HG03060 (cell line): Measurements from ENCODE around the gene OLFM4.

Experiments used
- ATAC-seq: cut with Tn5 transposase; IDR thresholded peaks from one replicate; pipeline ENCODE4 v1.9.1; 2021; ENCODE audit warnings: low read depth, moderate number of reproducible peaks; ENCODE audit not compliant: unreplicated experiment

The OLFM4 gene

DNA sequence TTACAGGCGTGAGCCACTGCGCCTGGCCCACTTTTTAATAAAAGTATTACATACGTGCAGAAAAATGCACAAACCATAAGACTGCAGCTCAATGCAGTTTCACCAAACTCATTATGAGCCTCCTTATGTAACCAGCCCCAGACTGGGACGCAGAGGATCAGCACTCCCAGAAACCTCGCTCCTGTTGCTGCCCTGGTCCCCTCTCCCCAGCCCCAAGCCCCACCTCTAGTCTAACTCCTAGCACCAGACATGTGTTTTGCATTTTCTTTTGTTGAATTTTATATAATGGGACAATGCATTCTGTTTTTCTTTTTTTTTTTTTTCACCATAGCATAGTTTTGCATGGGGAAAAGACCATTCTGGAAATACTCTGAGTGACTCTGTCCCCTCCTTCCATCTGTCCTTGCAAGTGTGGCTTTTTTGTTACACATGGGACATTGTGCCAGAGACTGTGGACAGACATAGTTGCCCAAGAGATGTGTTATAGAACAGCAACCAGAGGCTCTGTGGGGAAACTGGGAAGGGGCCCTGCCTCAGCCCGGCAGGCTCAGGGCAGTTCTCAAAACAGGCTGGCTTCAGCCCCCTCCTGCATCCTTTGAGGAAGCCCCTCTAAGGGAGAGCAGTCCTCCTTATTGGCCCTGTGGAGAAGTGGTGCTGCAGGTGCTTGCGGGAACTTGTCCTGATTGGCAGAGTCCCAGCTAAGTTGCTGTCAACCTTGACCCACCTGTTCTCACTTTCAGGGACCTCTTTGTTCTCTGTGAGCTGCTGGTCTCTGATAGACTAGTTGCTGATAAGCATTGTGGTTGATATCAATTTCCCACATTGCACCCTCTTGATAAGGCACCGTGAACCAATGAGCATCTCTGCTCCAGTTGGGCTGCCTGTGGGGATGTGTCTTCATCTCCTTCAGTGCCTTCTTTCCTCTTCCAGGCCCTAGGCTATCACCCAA lies 13.8 kb upstream of the OLFM4 start:
- ATAC-seq, result no peak

DNA sequence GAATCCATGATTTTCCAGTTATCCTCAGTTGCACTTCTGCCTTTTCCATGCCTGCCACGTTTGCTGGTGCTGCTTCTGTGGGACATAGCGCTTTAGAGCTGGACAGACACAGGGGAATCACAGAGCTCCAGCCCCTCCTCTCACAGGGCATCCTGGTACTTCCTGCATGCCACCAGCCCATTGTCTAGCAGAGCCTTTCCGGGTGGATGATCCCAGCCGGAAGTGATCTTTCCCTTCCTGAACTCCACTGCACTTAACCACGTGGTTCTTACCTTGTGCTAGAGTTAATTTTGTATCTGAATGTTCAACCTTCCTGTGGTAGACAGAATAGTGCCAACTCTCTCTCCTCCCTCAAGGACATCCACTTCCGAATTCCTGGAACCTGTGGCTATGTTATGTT lies 12.6 kb upstream of the OLFM4 start:
- ATAC-seq, result no peak

DNA sequence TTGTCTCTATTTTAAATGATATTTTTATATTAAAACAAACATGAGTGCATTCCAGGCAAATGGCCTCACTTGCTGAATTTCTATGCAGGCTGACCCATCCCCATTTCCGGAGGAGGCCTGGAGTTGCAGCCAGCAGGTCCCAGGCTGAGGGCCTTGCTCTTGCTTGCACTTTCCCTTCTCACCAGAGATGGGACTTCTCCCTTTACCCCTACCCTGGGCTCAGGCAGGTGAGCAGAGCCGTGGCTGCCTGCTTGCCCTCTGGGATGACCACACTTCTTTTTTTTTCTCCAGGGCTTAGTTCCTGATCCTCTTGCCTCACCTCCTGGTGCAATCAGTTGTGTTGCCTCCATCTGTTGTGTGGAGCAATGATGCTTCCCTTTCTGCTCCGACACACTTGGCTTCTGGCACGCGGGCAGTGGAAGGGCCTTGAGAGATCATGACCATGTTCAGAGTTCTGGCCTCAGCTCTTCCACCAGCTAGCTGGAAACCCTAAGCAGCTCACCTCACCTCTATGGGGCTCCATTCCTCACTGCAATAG lies 11.1 kb upstream of the OLFM4 start:
- ATAC-seq, result no peak

DNA sequence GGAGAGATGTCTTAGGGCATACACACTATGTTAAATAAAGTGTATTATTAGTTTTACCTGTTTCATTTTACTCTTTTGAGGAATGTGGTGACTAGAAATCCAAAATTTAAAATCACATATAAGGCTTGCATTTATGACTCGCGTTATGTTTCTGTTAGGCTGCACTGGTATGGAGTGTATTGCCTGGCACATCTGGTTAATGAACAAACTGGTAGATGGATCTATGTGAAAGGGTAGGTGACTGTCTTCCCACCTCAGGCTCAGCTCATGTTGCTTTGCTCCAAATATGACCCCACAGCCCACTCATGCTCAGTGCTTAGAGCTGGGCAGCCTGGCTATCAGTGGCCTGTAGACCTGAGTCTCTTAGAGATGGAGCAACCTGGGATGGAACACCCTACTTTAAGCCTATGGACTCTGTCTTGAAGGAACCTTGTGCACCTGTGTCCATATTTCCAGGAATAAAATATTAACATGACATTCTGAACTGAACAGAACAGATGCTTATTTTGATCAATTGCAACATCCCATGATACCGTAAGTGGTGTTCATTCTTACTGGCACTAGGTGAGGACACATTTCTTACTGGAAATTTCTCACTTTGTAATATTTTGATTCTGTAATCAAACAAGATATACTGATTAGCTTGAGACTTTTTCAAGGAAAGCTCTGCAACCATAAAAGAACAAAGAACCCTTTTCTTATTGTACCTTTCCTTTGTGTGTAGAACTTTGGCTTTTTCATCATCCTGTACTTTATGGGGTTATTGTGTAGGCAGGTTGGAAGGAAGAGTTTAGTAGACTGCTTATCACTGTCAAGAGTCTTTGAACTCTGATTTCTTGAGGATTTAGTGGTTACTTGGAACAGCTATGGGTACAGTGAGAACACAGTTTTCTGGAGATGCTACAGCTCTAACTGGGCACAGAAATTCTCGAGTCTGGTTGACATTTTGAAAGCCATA lies 9.6 kb upstream of the OLFM4 start:
- ATAC-seq, result no peak

DNA sequence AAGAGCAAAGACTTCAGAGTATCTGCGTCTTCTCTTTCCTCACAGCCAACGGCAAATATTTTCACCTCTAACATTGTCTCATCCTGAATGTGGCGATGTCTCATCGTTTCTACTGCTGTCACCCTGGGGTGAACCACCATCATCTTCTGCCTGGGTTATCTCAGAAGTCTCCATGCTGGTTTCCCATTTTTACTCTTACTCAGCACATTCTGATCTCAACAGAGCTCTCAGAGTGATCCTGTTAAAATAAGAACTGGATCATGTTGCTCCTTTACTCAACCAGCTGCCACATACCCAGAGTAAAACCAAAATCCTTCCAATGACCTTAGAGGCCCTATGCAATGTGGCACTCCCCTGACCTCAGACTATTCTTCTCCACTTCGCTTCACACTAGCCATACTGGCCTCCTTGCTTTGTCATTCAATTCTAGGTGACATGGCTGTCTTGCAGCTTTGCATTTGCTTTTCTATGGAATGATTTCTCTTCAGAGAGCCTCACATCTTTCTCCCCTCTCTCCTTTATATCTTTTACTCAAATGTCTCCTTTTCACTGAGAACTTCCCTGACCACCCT lies 7.8 kb upstream of the OLFM4 start:
- ATAC-seq, result no peak

DNA sequence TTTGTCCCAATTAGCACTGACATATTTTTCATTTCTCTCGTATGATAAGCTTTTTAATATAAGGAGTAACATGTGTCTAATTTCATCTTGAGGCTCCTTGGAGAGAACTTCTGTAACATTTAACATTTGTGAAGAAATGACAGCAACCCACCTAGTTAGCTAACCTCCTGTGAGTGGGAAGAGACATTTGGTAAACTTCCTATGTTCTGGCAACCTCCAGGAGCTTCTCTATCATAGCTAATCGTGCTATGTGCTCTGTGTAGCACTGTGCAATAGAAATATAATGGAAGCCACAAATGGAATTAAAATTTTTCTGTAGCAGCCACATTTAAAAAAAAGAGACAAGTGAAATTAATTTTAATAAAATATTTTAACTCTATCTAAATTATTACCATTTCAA lies 5.4 kb upstream of the OLFM4 start:
- ATAC-seq, result no peak

DNA sequence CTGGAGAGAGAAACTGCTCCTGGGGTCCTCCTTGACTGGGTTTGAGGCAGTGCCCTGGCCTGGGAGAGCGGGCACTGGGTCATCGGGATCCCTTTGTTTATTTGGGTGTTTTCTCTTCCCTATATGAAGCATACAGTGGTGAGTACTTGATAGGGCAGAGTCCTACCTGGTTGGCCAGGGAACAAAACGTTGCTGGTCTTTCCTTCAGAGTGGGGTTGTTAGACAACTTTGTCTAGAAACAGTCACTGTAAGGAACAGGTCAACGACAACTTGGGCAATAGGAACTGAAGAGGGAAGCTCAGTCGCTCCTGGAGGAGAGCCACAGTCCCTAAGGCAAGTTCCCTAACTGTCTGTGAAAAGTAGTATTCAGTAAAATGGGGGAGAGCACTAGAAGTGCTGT lies 550 bp upstream of the OLFM4 start:
- no peak for ATAC-seq

DNA sequence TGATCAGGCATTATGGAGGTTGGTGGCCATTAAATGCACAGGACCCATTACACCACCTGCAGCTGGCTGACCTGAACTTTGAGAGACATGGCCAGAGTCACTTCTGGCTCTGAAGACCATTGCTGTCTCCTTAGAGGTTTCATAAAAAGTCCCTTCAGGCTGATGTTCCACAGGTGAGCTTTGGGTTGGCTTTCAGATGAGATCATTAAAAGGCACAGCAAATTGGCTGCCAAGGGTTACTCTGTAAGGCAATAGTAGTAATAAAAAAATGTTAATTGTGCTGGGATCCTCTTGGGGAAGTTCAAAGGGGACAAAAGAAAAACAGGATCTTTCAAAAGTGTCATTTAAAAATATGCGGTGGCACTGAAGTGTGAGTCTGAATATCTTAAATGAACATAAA lies 4.2 kb downstream of the OLFM4 start:
- no peak for ATAC-seq

DNA sequence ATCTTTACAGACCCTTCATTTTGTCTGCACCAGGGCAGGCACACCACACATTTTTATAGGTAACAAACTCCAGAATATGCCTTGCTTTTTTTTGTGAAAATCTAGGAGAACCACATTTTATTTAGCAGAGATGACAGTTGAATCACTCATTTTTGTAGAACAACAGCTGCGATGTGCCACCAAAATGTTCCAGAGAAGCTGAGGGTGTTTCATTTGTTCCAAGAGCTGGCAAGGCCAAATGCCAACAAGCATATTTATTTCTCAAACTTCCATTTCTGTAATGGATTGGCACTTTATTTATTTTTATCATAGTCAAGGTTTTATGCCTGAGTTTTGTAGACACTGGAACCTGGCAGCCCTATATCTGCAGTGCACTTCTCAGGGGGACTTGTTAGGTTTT lies 10.4 kb downstream of the OLFM4 start:
- ATAC-seq, result no peak

DNA sequence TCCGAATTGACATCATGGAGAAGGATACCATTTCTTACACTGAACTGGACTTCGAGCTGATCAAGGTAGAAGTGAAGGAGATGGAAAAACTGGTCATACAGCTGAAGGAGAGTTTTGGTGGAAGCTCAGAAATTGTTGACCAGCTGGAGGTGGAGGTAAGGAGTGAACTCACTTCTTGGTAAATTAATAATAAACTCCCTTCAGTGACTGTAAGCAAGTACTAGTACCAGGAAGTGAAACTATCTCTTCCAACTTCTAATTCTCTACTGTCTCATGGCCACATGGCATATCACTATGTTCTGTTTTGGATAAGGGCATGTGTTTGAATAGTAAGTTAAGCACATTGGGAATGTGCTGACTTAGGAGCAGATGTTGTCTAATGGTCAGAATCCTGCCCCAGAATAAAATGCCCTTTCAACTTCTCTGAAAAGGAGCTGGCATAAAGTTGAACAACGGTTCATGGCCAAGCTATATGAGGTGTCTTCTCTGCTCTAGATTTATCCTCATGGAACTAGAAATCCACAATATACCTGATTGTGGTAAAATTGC lies 13.4 kb downstream of the OLFM4 start:
- ATAC-seq, result no peak

DNA sequence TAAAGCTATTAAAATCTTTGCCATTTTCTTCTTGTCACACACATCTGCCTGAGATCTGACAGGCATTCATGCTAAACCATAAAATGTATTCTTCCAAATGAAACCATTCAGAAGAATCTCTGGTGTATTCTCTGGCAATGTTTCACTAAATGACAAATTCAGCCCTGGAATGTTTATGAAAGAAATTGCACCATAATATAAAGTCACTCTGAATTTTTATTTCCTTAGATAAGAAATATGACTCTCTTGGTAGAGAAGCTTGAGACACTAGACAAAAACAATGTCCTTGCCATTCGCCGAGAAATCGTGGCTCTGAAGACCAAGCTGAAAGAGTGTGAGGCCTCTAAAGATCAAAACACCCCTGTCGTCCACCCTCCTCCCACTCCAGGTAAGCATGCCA lies 14.3 kb downstream of the OLFM4 start:
- ATAC-seq, result no peak

DNA sequence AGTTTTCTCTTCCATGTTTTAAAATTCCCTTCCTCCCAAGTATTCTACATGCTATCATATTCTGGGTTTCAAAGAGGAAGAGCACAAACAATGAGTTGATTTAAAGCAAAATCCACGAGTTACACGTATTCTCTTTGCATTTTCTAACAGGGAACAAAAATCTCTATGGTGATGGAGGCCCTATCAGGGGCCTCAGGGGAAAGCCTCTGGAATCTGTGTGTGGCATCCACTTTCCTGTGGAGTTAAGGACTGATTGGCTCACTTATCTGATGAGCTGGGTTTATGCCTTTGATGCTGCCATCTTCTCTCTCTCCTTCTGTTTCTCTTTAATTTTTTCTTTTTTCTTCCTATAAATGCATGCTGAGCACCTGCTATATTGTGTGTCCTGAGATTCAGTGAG lies 14.8 kb downstream of the OLFM4 start:
- ATAC-seq, result no peak

DNA sequence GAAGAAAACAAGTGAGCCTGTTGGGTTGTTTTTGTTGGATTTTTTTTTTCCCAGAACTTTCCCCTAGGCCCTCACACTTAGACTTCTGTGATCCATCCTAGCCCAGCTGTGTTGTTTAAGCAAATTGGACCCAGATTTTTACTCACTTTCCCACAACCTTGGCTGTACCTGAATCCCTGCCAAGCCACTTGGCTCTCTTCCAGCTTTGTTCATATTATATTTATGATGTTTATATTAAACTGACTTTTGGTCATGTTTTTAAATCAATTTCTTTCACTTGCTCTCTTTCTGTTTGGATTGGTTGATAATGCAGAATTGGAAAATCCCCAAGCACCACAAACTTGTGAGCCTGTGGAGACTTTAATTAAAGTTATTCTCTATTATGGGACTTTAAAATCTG lies 16.6 kb downstream of the OLFM4 start:
- ATAC-seq, result no peak

DNA sequence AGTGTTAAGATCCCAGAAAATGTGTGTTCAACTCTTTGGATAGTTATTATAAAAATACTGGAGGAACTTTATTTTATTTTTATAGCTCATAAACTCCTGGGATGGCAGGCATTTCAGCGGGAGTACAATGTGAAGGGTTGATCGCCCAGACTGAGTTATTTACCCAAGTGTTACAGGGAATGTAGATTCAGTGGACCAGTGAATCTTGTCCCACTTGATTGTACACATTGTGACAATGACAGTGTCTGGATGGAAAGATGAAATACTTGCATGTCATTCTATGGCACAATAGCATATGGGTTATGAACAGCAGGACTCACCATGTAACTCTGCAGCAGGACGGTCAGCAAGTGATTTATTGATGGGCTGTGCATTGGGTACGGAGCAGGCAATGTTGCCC lies 20.3 kb downstream of the OLFM4 start:
- no peak for ATAC-seq

DNA sequence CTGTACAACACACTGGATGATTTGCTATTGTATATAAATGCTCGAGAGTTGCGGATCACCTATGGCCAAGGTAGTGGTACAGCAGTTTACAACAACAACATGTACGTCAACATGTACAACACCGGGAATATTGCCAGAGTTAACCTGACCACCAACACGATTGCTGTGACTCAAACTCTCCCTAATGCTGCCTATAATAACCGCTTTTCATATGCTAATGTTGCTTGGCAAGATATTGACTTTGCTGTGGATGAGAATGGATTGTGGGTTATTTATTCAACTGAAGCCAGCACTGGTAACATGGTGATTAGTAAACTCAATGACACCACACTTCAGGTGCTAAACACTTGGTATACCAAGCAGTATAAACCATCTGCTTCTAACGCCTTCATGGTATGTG lies 21.5 kb downstream of the OLFM4 start:
- no peak for ATAC-seq

DNA sequence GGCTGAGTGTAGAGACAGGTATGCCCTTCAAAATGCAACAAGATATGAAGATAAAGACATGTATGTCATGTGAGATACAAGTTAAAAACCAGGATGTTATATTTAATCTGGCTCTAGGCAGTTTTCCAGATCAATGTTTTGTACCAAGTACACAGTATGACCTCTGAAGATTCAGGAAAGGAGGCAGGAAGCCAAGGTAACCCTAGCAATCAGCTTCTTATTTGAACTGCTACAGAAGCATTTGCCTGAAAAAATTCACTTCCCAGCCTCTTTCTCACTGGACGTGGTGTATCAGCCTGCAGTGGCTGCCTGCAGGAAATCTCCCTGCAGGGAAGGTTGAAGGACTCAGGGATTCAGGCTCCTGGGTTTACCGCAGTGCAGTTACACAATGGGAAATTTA lies 24.1 kb downstream of the OLFM4 start:
- no peak for ATAC-seq

DNA sequence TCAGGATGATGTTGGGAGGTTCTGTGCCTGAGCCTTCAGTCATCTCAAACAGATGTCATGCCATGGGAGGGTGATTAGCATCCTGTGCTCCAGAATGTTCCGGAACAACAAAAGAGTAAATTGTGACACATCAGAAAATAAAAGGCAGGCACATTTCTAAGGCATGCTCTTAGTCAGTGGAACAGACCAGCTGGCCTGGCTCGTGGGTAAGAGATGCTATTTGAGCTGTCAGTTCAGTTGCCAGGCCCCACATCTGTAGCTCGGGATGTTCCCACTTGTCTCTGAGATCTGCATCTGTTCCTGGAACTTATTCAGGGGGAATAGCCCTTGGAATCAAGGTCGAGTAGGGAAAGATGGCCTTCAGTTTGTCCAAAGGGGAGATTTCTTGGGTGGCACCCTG lies 26.0 kb downstream of the OLFM4 start:
- ATAC-seq, result no peak

DNA sequence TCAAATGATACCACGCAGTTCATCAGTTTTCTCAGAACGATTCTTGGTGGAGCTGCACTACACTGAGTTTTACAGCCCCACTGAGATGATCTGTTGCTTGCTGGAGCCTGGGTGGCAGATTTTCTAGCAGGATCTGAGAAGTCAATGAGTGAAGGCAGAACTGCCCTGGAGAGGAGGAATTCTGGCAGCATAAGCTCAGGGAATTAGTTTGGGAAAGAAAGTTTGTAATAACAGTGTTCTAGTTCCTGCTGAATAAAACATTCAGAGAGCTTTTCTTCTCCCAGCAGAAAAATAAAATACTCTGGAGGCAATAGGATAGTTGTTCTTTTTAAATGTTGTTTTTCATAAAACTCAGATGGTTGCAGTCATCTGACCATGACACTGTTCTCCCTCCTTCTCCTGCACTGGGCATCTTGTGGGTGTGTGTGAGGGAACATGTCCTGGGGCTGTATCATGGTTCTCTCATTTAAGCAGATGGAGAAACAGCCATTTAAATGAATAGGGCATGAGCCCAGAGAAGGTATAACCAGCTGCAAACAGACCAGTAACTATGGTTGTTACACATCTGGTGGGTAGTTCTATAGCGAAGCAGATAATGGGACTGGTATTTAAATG lies 29.6 kb downstream of the OLFM4 start:
- ATAC-seq, result no peak

DNA sequence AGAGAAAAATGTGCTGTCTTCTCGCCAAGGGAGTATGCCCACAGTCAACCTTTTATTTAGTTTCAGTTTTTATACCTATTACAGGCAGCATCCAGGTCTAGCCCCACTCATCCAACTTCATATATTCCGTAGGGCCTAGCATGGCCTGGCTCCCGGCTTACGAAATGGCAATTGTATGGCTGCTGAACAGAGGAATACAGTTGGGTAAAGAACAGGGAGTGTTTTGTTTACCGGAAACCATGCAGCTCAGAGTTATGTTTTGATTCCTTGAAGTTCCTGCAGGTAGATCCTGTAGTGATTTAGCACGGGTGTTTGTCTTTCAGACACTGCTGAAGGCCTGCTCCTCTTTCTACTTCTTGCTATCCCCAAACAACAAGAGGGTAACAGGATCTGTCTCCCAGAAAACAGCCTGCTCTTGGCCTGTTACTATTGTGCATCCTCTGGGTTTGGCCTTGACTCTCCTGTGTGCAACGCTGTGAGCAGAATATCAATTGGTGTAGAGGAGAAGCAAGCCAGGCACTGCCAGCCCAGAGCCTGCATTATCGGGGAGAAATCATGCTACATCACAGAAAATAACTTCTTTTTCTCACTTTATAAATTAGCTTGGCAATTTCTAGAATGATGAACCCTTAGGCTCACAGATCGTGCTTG lies 32.4 kb downstream of the OLFM4 start:
- ATAC-seq, result no peak

DNA sequence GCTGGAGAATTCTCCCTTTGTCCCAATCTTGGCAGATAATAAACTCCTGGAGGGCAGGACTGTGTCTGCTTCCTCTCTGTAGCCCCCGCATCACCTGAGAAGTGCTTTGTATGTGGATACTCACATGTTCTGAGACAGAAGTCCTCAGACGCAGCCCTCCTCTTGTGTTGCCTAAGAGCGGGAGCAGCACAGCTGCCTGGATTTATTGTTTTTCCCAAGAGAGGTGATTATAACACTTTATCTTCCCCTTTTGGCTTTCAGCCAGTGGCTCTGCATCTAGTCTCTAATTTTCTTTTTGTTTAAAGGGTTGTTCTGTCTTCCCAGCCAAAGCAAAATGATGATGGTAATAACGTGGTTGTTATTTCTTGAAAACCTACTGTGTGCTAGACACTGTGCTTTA lies 36.1 kb downstream of the OLFM4 start:
- ATAC-seq, result no peak
